HEK293T (cell line): Measurements from ENCODE around the gene FEM1C.

Experiments used
- ARNT ChIP-seq: fragments of 450-650 bp; IDR thresholded peaks from 2 replicates; pipeline ENCODE4 v1.6.1; 2017; ENCODE audit warnings: mild to moderate bottlenecking
- CTBP1 ChIP-seq: fragments of 450-650 bp; IDR thresholded peaks from 2 replicates; pipeline ENCODE4 v1.6.1; 2016; ENCODE audit warnings: borderline replicate concordance
- ELF4 ChIP-seq: fragments of 450-650 bp; IDR thresholded peaks from 2 replicates; pipeline ENCODE4 v1.6.1; 2017; ENCODE audit warnings: antibody characterized with exemption
- FOXM1 ChIP-seq: fragments of 450-650 bp; IDR thresholded peaks from 2 replicates; pipeline ENCODE4 v1.6.1; 2017; ENCODE audit warnings: mild to moderate bottlenecking, borderline replicate concordance
- HDGF ChIP-seq: fragments of 450-650 bp; IDR thresholded peaks from 2 replicates; pipeline ENCODE4 v1.6.1; 2017; ENCODE audit warnings: antibody characterized with exemption, borderline replicate concordance
- NFRKB ChIP-seq: fragments of 450-650 bp; IDR thresholded peaks from 2 replicates; pipeline ENCODE4 v1.6.1; 2016; ENCODE audit warnings: mild to moderate bottlenecking, moderate library complexity
- PKNOX1 ChIP-seq: fragments of 450-650 bp; IDR thresholded peaks from 2 replicates; pipeline ENCODE4 v1.6.1; 2016
- ZNF384 ChIP-seq: fragments of 450-650 bp; IDR thresholded peaks from 2 replicates; pipeline ENCODE4 v1.6.1; 2016

GRCh38 chr5:115500225-115500624, 44.4 kb downstream of the FEM1C start:
- TF ChIP-seq HDGF (no peak), CTBP1 (no peak), ZNF384 (no peak), ELF4 (no peak), FOXM1 (no peak), PKNOX1 (no peak), ARNT (no peak), NFRKB (no peak)
